ENCODE measurements around the gene GSTA5. TPM values are rescaled to one million over a fixed set of nuclear protein-coding genes. Genes with fewer than 3 reads are reported as not detected.
"Not testable (repeated sequence)": the region's sequence is repeated elsewhere in the genome, so short reads cannot be mapped to it uniquely, and the experiment has no call there.

GSTA5 gene
- total and polyA plus RNA-seq, 4 donors = 0.09 to 0.22 TPM; not detected in 2

DNA sequence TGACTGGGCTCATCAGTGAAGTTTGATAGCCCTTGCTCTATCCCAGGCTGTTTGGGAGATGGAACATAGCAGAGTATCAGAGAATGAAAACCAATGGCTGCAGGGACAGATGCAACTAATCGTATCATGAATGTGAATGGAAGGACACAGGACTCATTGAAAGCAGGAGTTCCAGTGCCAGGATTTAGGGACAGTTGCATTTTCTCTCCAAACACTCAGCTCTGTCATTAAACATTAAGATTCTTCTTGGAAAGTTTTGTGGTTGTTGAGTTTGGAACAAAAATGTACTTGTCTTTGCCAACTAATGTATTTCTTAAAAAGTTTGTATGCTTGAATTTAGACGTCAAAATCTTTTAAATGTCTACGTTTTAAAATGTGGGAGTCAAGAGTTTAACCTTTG is 31.0 kb upstream of the GSTA5 start:
- Histone ChIP-seq H3K27me3 (ENCODE audit: control insufficient read depth in 3 of 3, insufficient read depth in 3 of 3, low read length in 2 of 3) (no peaks in the 10 kb centered on the region), H3K9ac (ENCODE audit: insufficient read depth in 1 of 2, low read length in 2 of 2) (no peak overlapping the region), H3K9me3 (ENCODE audit: control insufficient read depth in 4 of 4, insufficient read depth in 3 of 4, low read length in 3 of 4) (no peaks in the 10 kb centered on the region), H3K27ac (ENCODE audit: low read depth in 1 of 2, low read length in 1 of 2) (no peak overlapping the region), H3K4me3 (no peak overlapping the region), H3K36me3 (ENCODE audit: control insufficient read depth in 4 of 4, insufficient read depth in 4 of 4, low read length in 4 of 4) (no peaks in the 10 kb centered on the region), H3K4me1 (ENCODE audit: control insufficient read depth in 5 of 5, insufficient read depth in 5 of 5, low read length in 5 of 5) (peaks cover 0 to 33% (median 6%) of the 10 kb centered on the region in 5 donors)
- peak; percentile 83 to 98 (median 98) for DNase-seq
- no peak for ATAC-seq (ENCODE audit: insufficient read depth, low FRiP score)
- WGBS, 2 donors = 57 to 72% methylated on average over 3 of the region's 3 CpGs
- TF ChIP-seq, protein P1, sequence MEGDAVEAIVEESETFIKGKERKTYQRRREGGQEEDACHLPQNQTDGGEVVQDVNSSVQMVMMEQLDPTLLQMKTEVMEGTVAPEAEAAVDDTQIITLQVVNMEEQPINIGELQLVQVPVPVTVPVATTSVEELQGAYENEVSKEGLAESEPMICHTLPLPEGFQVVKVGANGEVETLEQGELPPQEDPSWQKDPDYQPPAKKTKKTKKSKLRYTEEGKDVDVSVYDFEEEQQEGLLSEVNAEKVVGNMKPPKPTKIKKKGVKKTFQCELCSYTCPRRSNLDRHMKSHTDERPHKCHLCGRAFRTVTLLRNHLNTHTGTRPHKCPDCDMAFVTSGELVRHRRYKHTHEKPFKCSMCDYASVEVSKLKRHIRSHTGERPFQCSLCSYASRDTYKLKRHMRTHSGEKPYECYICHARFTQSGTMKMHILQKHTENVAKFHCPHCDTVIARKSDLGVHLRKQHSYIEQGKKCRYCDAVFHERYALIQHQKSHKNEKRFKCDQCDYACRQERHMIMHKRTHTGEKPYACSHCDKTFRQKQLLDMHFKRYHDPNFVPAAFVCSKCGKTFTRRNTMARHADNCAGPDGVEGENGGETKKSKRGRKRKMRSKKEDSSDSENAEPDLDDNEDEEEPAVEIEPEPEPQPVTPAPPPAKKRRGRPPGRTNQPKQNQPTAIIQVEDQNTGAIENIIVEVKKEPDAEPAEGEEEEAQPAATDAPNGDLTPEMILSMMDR (IDR thresholded peaks at IDR 0.05; ENCODE audit: control extremely low read depth, extremely low read depth) = no peak

DNA sequence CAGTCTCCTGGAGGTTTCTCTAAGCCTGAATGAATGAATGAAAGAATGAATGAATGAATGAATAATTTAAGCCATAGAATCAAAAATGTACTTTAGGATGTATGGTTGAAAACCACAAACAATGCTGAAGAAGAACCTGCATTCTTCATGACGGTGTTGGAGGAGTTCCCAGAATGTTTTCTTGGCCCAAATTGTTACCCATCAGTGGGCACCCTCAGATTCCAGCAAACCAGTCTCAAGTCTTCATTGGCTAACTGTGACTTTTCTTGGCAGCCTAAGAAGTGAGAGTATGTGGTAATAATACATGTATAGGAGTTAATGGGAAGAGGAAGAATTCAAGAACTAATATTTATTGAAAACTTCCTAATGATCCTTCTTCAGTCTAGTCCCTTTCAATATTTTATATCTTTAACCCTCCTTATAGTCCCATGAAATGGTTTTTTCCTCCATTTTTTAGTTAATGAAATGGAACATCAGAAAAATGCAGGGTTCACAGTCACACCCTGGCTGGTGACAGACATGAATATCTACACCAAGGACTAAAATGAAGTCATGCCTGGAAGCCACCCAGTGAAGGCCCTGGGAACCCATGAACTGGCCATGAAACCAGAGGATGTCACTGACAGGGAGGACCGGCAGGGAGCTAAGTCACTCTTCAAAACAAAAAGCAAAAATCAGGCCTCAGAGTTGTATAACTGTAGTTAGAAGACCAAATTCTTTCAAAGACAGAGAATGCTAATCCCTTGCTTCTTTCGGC is 29.9 kb upstream of the GSTA5 start:
- H3K9ac ChIP-seq (ENCODE audit: insufficient read depth in 1 of 2, low read length in 2 of 2); H3K27me3 ChIP-seq (ENCODE audit: control insufficient read depth in 3 of 3, insufficient read depth in 3 of 3, low read length in 2 of 3); ATAC-seq (ENCODE audit: insufficient read depth, low FRiP score); H3K27ac ChIP-seq (ENCODE audit: low read depth in 1 of 2, low read length in 1 of 2); H3K4me3 ChIP-seq; H3K9me3 ChIP-seq (ENCODE audit: control insufficient read depth in 4 of 4, insufficient read depth in 3 of 4, low read length in 3 of 4); H3K36me3 ChIP-seq (ENCODE audit: control insufficient read depth in 4 of 4, insufficient read depth in 4 of 4, low read length in 4 of 4): not testable (repeated sequence)
- peaks cover 0 to 33% (median 6%) of the 10 kb centered on the region in 5 donors for H3K4me1 ChIP-seq (ENCODE audit: control insufficient read depth in 5 of 5, insufficient read depth in 5 of 5, low read length in 5 of 5)
- WGBS, 2 donors = 80 to 81% methylated on average over 3 of the region's 3 CpGs
- peak in 2 of 3 donors; percentile 21 to 28 for DNase-seq

DNA sequence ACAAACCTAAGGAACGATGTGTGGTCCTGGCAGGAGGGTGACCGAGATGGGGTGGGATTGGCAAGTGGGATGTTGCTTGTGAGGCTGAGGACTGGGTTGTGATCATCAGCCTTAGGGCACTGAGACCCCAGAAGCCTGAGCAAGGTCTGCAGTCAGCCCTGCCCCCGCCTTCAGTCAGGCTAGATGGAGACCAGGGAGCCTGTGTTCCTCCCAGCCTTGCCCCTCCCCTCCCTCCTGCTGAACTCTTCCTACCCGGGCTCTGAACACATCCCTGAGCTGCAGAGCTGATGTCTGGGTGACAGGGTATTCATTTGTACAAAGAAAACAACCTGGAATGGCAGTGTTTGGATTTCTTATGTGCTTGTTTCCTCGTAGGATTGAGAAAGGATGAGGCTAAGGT is 28.3 kb upstream of the GSTA5 start:
- not testable (repeated sequence) for H3K36me3 ChIP-seq (ENCODE audit: control insufficient read depth in 4 of 4, insufficient read depth in 4 of 4, low read length in 4 of 4); H3K4me3 ChIP-seq; ATAC-seq (ENCODE audit: insufficient read depth, low FRiP score); H3K27ac ChIP-seq (ENCODE audit: low read depth in 1 of 2, low read length in 1 of 2); DNase-seq; H3K9ac ChIP-seq (ENCODE audit: insufficient read depth in 1 of 2, low read length in 2 of 2); H3K27me3 ChIP-seq (ENCODE audit: control insufficient read depth in 3 of 3, insufficient read depth in 3 of 3, low read length in 2 of 3); H3K9me3 ChIP-seq (ENCODE audit: control insufficient read depth in 4 of 4, insufficient read depth in 3 of 4, low read length in 3 of 4)
- WGBS, 2 donors = 72 to 84% methylated on average over 5 of the region's 5 CpGs
- H3K4me1 ChIP-seq (ENCODE audit: control insufficient read depth in 5 of 5, insufficient read depth in 5 of 5, low read length in 5 of 5) = peaks cover 0 to 33% (median 6%) of the 10 kb centered on the region in 5 donors

DNA sequence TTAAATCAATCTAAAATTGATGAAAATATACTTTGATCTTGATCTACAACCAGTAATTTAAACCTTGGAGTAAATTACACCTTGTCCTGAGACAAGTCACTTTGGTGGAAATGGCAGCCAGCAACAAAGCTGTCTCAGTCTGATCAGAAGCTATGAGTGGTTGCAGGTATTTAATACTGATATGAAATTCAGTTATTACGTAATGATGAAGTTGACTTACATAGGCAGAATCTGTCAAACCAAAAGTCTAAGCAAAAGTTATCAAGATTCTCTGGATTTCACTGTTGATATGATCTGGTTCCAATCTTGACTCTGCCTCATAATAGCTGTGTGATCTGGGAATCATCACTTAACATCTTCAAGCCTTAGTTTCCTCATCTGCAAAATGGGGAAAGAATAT is 27.6 kb upstream of the GSTA5 start:
- TF ChIP-seq, protein P1 (IDR thresholded peaks at IDR 0.05; ENCODE audit: control extremely low read depth, extremely low read depth) = no peak
- no peak overlapping the region for H3K4me3 ChIP-seq
- H3K4me1 ChIP-seq (ENCODE audit: control insufficient read depth in 5 of 5, insufficient read depth in 5 of 5, low read length in 5 of 5) = peaks cover 0 to 29% (median 6%) of the 10 kb centered on the region in 5 donors
- H3K36me3 ChIP-seq (ENCODE audit: control insufficient read depth in 4 of 4, insufficient read depth in 4 of 4, low read length in 4 of 4) = no peaks in the 10 kb centered on the region
- H3K9me3 ChIP-seq (ENCODE audit: control insufficient read depth in 4 of 4, insufficient read depth in 3 of 4, low read length in 3 of 4) = no peaks in the 10 kb centered on the region
- H3K27me3 ChIP-seq (ENCODE audit: control insufficient read depth in 3 of 3, insufficient read depth in 3 of 3, low read length in 2 of 3) = no peaks in the 10 kb centered on the region
- 91% methylated on average over 1 of the region's 1 CpG for WGBS, 2 donors
- DNase-seq (no peak), ATAC-seq (ENCODE audit: insufficient read depth, low FRiP score) (no peak)
- no peak overlapping the region for H3K27ac ChIP-seq (ENCODE audit: low read depth in 1 of 2, low read length in 1 of 2)
- no peak overlapping the region for H3K9ac ChIP-seq (ENCODE audit: insufficient read depth in 1 of 2, low read length in 2 of 2)

DNA sequence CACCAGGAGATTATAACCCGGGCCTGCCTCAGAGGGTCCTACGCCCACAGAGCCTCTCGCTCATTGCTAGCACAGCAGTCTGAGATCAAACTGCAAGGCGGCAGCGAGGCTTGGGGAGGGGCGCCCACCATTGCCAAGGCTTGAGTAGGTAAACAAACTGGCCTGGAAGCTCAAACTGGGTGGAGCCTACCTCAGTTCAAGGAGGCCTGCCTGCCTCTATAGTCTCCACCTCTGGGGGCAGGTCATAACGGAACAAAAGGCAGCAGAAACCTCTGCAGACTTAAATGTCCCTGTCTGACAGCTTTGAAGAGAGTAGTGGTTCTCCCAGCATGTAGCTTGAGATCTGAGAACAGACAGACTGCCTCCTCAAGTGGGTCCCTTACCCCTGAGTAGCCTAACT is 20.5 kb upstream of the GSTA5 start:
- not testable (repeated sequence) for H3K9me3 ChIP-seq (ENCODE audit: control insufficient read depth in 4 of 4, insufficient read depth in 3 of 4, low read length in 3 of 4); DNase-seq; H3K36me3 ChIP-seq (ENCODE audit: control insufficient read depth in 4 of 4, insufficient read depth in 4 of 4, low read length in 4 of 4); H3K4me3 ChIP-seq; H3K27ac ChIP-seq (ENCODE audit: low read depth in 1 of 2, low read length in 1 of 2); H3K4me1 ChIP-seq (ENCODE audit: control insufficient read depth in 5 of 5, insufficient read depth in 5 of 5, low read length in 5 of 5); ATAC-seq (ENCODE audit: insufficient read depth, low FRiP score); H3K27me3 ChIP-seq (ENCODE audit: control insufficient read depth in 3 of 3, insufficient read depth in 3 of 3, low read length in 2 of 3); H3K9ac ChIP-seq (ENCODE audit: insufficient read depth in 1 of 2, low read length in 2 of 2)
- 75 to 77% methylated on average over 7 of the region's 7 CpGs for WGBS, 2 donors

Measured in lung (tissue), 12 donors.